Measurements from ENCODE around the gene KLHDC8A. TPM values are rescaled to one million over a fixed set of nuclear protein-coding genes. Genes with fewer than 3 reads are reported as not detected.

Gene KLHDC8A
- total and polyA plus RNA-seq, 2 of the 13 experiments (the other 11 are each of a cell fraction or from before 2014, with no cell fraction given): not detected

DNA sequence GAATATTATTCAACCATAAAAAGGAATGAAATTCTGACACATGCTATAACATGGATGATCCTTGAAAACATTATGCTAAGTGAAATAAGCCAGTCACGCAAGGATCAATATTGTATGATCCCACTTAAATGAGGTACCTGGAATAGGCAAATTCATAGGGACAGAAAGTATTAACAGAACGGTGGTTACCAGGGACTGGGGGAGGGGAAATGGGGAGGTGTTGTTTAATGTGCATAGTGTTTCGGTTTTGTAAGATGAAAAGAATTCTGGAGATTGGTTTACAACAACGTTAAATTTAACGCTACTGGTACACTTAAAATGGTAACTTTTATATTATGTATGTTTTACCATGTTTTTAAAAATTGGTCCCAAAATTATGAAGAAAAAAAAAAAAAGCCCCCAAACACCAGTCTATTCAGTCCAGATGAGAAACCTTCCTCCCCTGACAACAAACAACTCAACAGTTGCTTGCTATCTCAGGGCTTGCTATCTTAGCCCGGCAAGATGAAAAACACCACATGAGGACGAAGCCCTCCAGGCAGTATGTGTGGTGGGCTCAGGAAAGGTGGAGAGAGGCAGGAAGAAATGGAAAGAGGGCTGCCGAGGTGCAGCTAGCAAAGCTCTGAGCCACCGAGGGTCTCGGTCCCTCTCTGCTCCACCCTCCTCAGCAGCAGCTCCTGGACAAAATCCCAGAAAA is 43.7 kb downstream of the KLHDC8A start:
- no peak for DNase-seq (ENCODE audit: low spot score)
- ATAC-seq: no peak
- WGBS (ENCODE audit: low lambda C conversion rate): 89% methylated on average over 10 of the region's 10 CpGs
- H3K27me3 ChIP-seq (ENCODE audit: control insufficient read depth in 1 of 2, insufficient read depth in 2 of 2, low read length in 2 of 2): no peaks in the 10 kb centered on the region; a peak in 1 of 5 replicates
- peaks cover 16 to 27% of the 10 kb centered on the region in 2 experiments; a peak in 4 of 5 replicates for H3K36me3 ChIP-seq (replicated peaks in 1 of 2; ENCODE audit: control insufficient read depth in 1 of 2, insufficient read depth in 2 of 2, low read length in 2 of 2)
- no peak overlapping the region for H3K27ac ChIP-seq (ENCODE audit: extremely low read length, insufficient read depth, low read length)
- POLR2A ChIA-PET: interaction anchor here (1.2 to 2.1 kb wide), 2 partner anchors 11 to 18 kb away, joined by 3 to 9 read pairs; no protein-coding TSS in a partner anchor
- no peak overlapping the region for H3K4me3 ChIP-seq (replicated peaks in 1 of 3; ENCODE audit: insufficient read depth in 1 of 3, low read depth in 2 of 3, low read length in 3 of 3)
- intact Hi-C loops (cut with micrococcal nuclease; ENCODE audit: unreplicated experiment): no loop called here
- peaks cover 49% of the 10 kb centered on the region for H3K4me1 ChIP-seq (ENCODE audit: insufficient read depth, low read length)
- in situ Hi-C loops (cut with HindIII; ENCODE audit: extremely low pct_ligation_motif_present, low pct_unique_long_range_greater_than_20kb): no loop called here
- peaks cover 24% of the 10 kb centered on the region for H3K79me2 ChIP-seq (ENCODE audit: insufficient read depth, low read length)
- no peak for TF ChIP-seq CHCHD3 (CRISPR knock-in tag; IDR thresholded peaks at IDR 0.05)
- no peak for TF ChIP-seq ZBTB8A (CRISPR knock-in tag; IDR thresholded peaks at IDR 0.05; ENCODE audit: borderline replicate concordance, low read depth)
- no peak for TF ChIP-seq ZNF740 (CRISPR knock-in tag; IDR thresholded peaks at IDR 0.05)
- TF ChIP-seq ZNF317 (CRISPR knock-in tag; IDR thresholded peaks at IDR 0.05): no peak
- TF ChIP-seq HNRNPK (IDR thresholded peaks at IDR 0.05; ENCODE audit: low read depth, low read length, poor library complexity, severe bottlenecking): peak; percentile 25
- TF ChIP-seq ISL2 (CRISPR knock-in tag; IDR thresholded peaks at IDR 0.05): no peak
- CTCF ChIA-PET (ENCODE audit: low intra/inter-chr PET ratio, low total read pairs): no interaction called here
- no TSS peak for BruUV-seq (replicated peaks)
- no peak for FAIRE-seq
- H3K9ac ChIP-seq (ENCODE audit: insufficient read depth, low read depth, low read length): no peak overlapping the region
- H2AFZ ChIP-seq (ENCODE audit: low read length): no peak overlapping the region
- no peaks in the 10 kb centered on the region for H3K9me3 ChIP-seq (ENCODE audit: low read length)
- no peaks in the 10 kb centered on the region; the same call in 1 of the 2 replicates for H4K20me1 ChIP-seq (ENCODE audit: insufficient read depth, low read length)
- H3K4me2 ChIP-seq (ENCODE audit: low read depth, low read length): no peak overlapping the region

All from HepG2 (cell line).